K562 (cell line): Measurements from ENCODE around the gene NDUFB10. TPM values are rescaled to one million over a fixed set of nuclear protein-coding genes. Genes with fewer than 3 reads are reported as not detected.

Experiments used
- ARID1B ChIP-seq: fragments of 450-650 bp; IDR thresholded peaks from 2 replicates; pipeline ENCODE4 v1.6.1; 2016; ENCODE audit warnings: antibody characterized with exemption, mild to moderate bottlenecking, inconsistent platforms
- CEBPZ ChIP-seq: fragments of 150-350 bp; IDR thresholded peaks from 2 replicates; pipeline ENCODE4 v1.6.1; 2014; ENCODE audit warnings: low read depth, mild to moderate bottlenecking, low read length, borderline replicate concordance
- CHAMP1 ChIP-seq: fragments of 450-650 bp; IDR thresholded peaks from 2 replicates; pipeline ENCODE4 v1.6.1; 2016; ENCODE audit warnings: mild to moderate bottlenecking
- EHMT2 ChIP-seq: fragments of 450-650 bp; IDR thresholded peaks from 2 replicates; pipeline ENCODE4 v1.6.1; 2018; ENCODE audit warnings: antibody characterized with exemption
- ELF2 ChIP-seq: fragments of 250-450 bp; sonication (Bioruptor Pico); IDR thresholded peaks from 2 replicates; pipeline ENCODE4 v1.5.0; 2021; ENCODE audit warnings: mild to moderate bottlenecking
- GABPA ChIP-seq: fragments of 200-800 bp; sonication (Bioruptor generic); conservative IDR thresholded peaks from 2 replicates; pipeline ENCODE4 v1.6.1; 2016; ENCODE audit warnings: low read depth, missing genetic modification characterization, missing compliant biosample characterization
- GATAD2B ChIP-seq: fragments of 450-650 bp; IDR thresholded peaks from 2 replicates; pipeline ENCODE4 v1.6.1; 2017; ENCODE audit warnings: mild to moderate bottlenecking, borderline replicate concordance
- GTF3C2 ChIP-seq: IDR thresholded peaks from 3 replicates; pipeline ENCODE4 v1.6.1; 2011; ENCODE audit warnings: borderline replicate concordance, mild to moderate bottlenecking, moderate library complexity; ENCODE audit not compliant: insufficient read length; ENCODE audit errors: extremely low read depth
- KLF13 ChIP-seq: fragments of 450-650 bp; IDR thresholded peaks from 2 replicates; pipeline ENCODE4 v1.6.1; 2016; ENCODE audit warnings: missing genetic modification characterization, low read depth, mild to moderate bottlenecking, missing compliant biosample characterization, moderate library complexity, borderline replicate concordance
- MXD1 ChIP-seq: fragments of 250-450 bp; sonication (Bioruptor Pico); IDR thresholded peaks from 2 replicates; pipeline ENCODE4 v1.8.0; 2021; ENCODE audit warnings: borderline replicate concordance, mild to moderate bottlenecking, moderate library complexity; ENCODE audit not compliant: poor library complexity, severe bottlenecking
- NFIC ChIP-seq: fragments of 450-650 bp; IDR thresholded peaks from 2 replicates; pipeline ENCODE4 v1.6.1; 2017; ENCODE audit warnings: mild to moderate bottlenecking, inconsistent platforms
- RAD51 ChIP-seq: fragments of 450-650 bp; IDR thresholded peaks from 2 replicates; pipeline ENCODE4 v1.7.1; 2016; ENCODE audit warnings: low read depth, mild to moderate bottlenecking, borderline replicate concordance
- SREBF1 ChIP-seq: fragments of 150-350 bp; IDR thresholded peaks from 2 replicates; pipeline ENCODE4 v1.6.1; 2014; ENCODE audit warnings: antibody characterized with exemption, low read depth, low read length, borderline replicate concordance
- XRCC5 ChIP-seq: fragments of 200-400 bp; formaldehyde crosslinking; IDR thresholded peaks from 2 replicates; pipeline ENCODE4 v1.6.1; 2017; ENCODE audit warnings: low read depth, mild to moderate bottlenecking, low read length
- ZEB2 ChIP-seq: fragments of 450-650 bp; IDR thresholded peaks from 2 replicates; pipeline ENCODE4 v1.6.1; 2016
- ZNF12 ChIP-seq: sonication (generic); formaldehyde crosslinking; IDR thresholded peaks from 2 replicates; pipeline ENCODE4 v1.4.0; 2020; ENCODE audit warnings: mild to moderate bottlenecking, missing genetic modification reagents
- ZNF134 ChIP-seq: fragments of 250-450 bp; sonication (Bioruptor Pico); conservative IDR thresholded peaks from 2 replicates; pipeline ENCODE4 v1.4.0; 2020
- ZNF717 ChIP-seq: fragments of 250-450 bp; sonication (Bioruptor Pico); IDR thresholded peaks from 2 replicates; pipeline ENCODE4 v1.5.0; 2021
- ZNF75A ChIP-seq: fragments of 450-650 bp; formaldehyde crosslinking; IDR thresholded peaks from 2 replicates; pipeline ENCODE4 v1.4.0; 2020; ENCODE audit warnings: mild to moderate bottlenecking
- ZZZ3 ChIP-seq: fragments of 450-650 bp; IDR thresholded peaks from 2 replicates; pipeline ENCODE4 v1.6.1; 2016; ENCODE audit warnings: antibody characterized with exemption, mild to moderate bottlenecking, moderate library complexity
- polyA plus RNA-seq, 8 experiments: library from polyadenylated mRNA; depleted of rRNA in 4 of 8; stranded (reverse) in 5 of 8; unstranded in 3 of 8; fragments of >200 nt; fragmentation: Nextera tagmentation in 2 of 8; fragmentation: Illumina TruSeq in 1 of 8; extraction: Ambion mirVana in 2 of 8; extraction: Trizol in 1 of 8; gene quantifications; 2 replicates each; pipeline versions ENCODE4 v1.2.1 to v1.2.3, GENCODE V29; 2011 to 2014; ENCODE audit warnings: inconsistent platforms in 1 of 8, missing spikeins in 1 of 8
- total RNA-seq, 7 experiments: library from RNA; depleted of rRNA in 6 of 7; stranded (reverse); fragments of >200 nt in 6 of 7; fragmentation: Illumina TruSeq in 2 of 7; extraction: Trizol in 2 of 7; gene quantifications; 2 replicates each; pipeline versions ENCODE4 v1.2.1 to v1.2.3, GENCODE V29; 2011 to 2021; ENCODE audit warnings: low replicate concordance in 1 of 7

The NDUFB10 gene
- total and polyA plus RNA-seq, 9 of the 15 experiments (the other 6 are each of a cell fraction or from before 2014, with no cell fraction given), result 69.3 to 527 (median 161) TPM

GRCh38 chr16:1983544-1984346 lies 24.4 kb downstream of the NDUFB10 start, which contains the start of gene GFER (continued):
- no peak for TF ChIP-seq CEBPZ
- no peak for TF ChIP-seq GTF3C2
- TF ChIP-seq GATAD2B, result peak; percentile 88
- no peak for TF ChIP-seq RAD51
- no peak for TF ChIP-seq ARID1B
- TF ChIP-seq GABPA (tag), result peak; percentile 66
- TF ChIP-seq NFIC, result no peak
- TF ChIP-seq SREBF1, result no peak
- no peak for TF ChIP-seq ZEB2
- no peak for TF ChIP-seq XRCC5
- TF ChIP-seq KLF13 (tag), result no peak
- no peak for TF ChIP-seq ZNF717 (CRISPR knock-in tag)
- no peak for TF ChIP-seq ZNF75A (CRISPR knock-in tag)
- peak; percentile 65 for TF ChIP-seq ZNF134 (CRISPR knock-in tag)
- peak; percentile 49 for TF ChIP-seq MXD1
- TF ChIP-seq ELF2 (CRISPR knock-in tag), result no peak
- no peak for TF ChIP-seq CHAMP1
- no peak for TF ChIP-seq ZNF12
- TF ChIP-seq ZZZ3, result no peak
- no peak for TF ChIP-seq EHMT2
